GM18519 (cell line): ENCODE results near the gene NEK8.
"Not testable (repeated sequence)": the region's sequence is repeated elsewhere in the genome, so short reads cannot be mapped to it uniquely, and the experiment has no call there.

Source experiments
- ATAC-seq: cut with Tn5 transposase; IDR thresholded peaks from one replicate; pipeline ENCODE4 v1.9.1; 2021; ENCODE audit warnings: mild to moderate bottlenecking, moderate library complexity; ENCODE audit not compliant: unreplicated experiment, low FRiP score

NEK8 gene

GRCh38 chr17:28759256-28759865, 30.8 kb downstream of the NEK8 start:
- no peak for ATAC-seq

GRCh38 chr17:28760601-28761562, 32.3 kb downstream of the NEK8 start:
- no peak for ATAC-seq

GRCh38 chr17:28763137-28763799, 34.7 kb downstream of the NEK8 start:
- no peak for ATAC-seq

- ATAC-seq: no peak
Observed at GRCh38 chr17:28763804-28764266, 35.2 kb downstream of the NEK8 start.

GRCh38 chr17:28765038-28765437, 36.5 kb downstream of the NEK8 start:
- no peak for ATAC-seq

- ATAC-seq: no peak
Observed at GRCh38 chr17:28773736-28774135, 45.1 kb downstream of the NEK8 start.

GRCh38 chr17:28774206-28774605, 45.6 kb downstream of the NEK8 start:
- no peak for ATAC-seq

- no peak for ATAC-seq
Observed at GRCh38 chr17:28777178-28777577, 48.6 kb downstream of the NEK8 start.

- not testable (repeated sequence) for ATAC-seq
Observed at GRCh38 chr17:28779601-28780000, 51.0 kb downstream of the NEK8 start.

GRCh38 chr17:28783161-28783560, 54.6 kb downstream of the NEK8 start:
- no peak for ATAC-seq

GRCh38 chr17:28788100-28788499, 59.5 kb downstream of the NEK8 start:
- no peak for ATAC-seq
